C4-2B (cell line): ENCODE measurements around the gene PACRG.

ENCODE experiments used
- H3K27ac ChIP-seq: fragments of 450-650 bp; 2 replicates; pipeline ENCODE4 v1.5.1; 2017
- ZFX ChIP-seq: fragments of 450-650 bp; IDR thresholded peaks from 2 replicates; pipeline ENCODE4 v1.6.1; 2017
- TF ChIP-seq, protein P1 (sequence below): fragments of 450-650 bp; conservative IDR thresholded peaks from 2 replicates; pipeline ENCODE4 v1.5.1; 2017; ENCODE audit warnings: mild to moderate bottlenecking

PACRG gene

GRCh38 chr6:163288915-163289314 lies 561.1 kb downstream of the PACRG start:
- no peak overlapping the region for H3K27ac ChIP-seq
- TF ChIP-seq, protein P1, sequence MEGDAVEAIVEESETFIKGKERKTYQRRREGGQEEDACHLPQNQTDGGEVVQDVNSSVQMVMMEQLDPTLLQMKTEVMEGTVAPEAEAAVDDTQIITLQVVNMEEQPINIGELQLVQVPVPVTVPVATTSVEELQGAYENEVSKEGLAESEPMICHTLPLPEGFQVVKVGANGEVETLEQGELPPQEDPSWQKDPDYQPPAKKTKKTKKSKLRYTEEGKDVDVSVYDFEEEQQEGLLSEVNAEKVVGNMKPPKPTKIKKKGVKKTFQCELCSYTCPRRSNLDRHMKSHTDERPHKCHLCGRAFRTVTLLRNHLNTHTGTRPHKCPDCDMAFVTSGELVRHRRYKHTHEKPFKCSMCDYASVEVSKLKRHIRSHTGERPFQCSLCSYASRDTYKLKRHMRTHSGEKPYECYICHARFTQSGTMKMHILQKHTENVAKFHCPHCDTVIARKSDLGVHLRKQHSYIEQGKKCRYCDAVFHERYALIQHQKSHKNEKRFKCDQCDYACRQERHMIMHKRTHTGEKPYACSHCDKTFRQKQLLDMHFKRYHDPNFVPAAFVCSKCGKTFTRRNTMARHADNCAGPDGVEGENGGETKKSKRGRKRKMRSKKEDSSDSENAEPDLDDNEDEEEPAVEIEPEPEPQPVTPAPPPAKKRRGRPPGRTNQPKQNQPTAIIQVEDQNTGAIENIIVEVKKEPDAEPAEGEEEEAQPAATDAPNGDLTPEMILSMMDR: no peak
- no peak for TF ChIP-seq ZFX

DNA sequence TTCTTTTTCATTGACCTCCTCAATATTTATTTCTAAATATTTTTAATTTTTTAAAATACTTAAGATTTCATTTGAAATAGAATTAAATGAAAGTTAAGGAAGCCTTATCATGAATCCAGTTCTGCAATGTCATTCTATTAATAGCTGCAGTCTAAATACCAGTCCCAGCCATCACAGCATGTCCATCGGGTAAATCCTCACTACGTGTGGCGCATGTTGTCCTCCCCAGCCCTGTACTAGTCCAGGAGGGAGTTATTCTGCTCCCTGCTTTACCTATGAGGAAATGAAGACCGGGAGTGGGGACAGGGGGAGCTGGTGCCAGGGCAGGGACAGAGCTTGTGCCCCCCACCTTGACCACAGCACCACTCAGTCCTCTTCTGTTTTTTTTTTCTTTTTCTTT lies 561.7 kb downstream of the PACRG start:
- no peak for TF ChIP-seq ZFX
- TF ChIP-seq, protein P1: no peak
- no peak overlapping the region for H3K27ac ChIP-seq

GRCh38 chr6:163290545-163291274 lies 562.9 kb downstream of the PACRG start:
- TF ChIP-seq, protein P1: no peak
- no peak for TF ChIP-seq ZFX
- H3K27ac ChIP-seq: no peak overlapping the region

GRCh38 chr6:163291622-163292021 lies 563.8 kb downstream of the PACRG start:
- no peak for TF ChIP-seq ZFX
- TF ChIP-seq, protein P1: no peak

GRCh38 chr6:163293286-163293685 lies 565.5 kb downstream of the PACRG start:
- TF ChIP-seq, protein P1: no peak
- no peak for TF ChIP-seq ZFX
- no peak overlapping the region for H3K27ac ChIP-seq

More at GRCh38 chr6:163291622-163292021, 563.8 kb downstream of the PACRG start:
- H3K27ac ChIP-seq: no peak overlapping the region

GRCh38 chr6:163294734-163295133 lies 567.0 kb downstream of the PACRG start:
- TF ChIP-seq, protein P1: no peak
- TF ChIP-seq ZFX: no peak
- H3K27ac ChIP-seq: no peak overlapping the region

- TF ChIP-seq, protein P1: no peak
- no peak for TF ChIP-seq ZFX
- no peak overlapping the region for H3K27ac ChIP-seq
Observed at GRCh38 chr6:163296835-163297519, 569.2 kb downstream of the PACRG start.
